ENCODE measurements around the gene PA2G4.

PA2G4 gene

GRCh38 chr12:56127888-56128669 is 23.7 kb downstream of the PA2G4 start, which contains the start of gene ESYT1:
Gene ESYT1, plus strand, starts transcription at chr12:56128267. Its CDS starts 53 bp downstream, at chr12:56128320.
- DNase-seq, result peak; percentile 90

GRCh38 chr12:56128670-56129205 is 24.4 kb downstream of the PA2G4 start:
- no peak for DNase-seq

GRCh38 chr12:56129206-56129941 is 25.0 kb downstream of the PA2G4 start:
- DNase-seq, result peak; percentile 56

- no peak for DNase-seq
Measured at GRCh38 chr12:56129942-56130495, 25.7 kb downstream of the PA2G4 start.

GRCh38 chr12:56130876-56131275 is 26.5 kb downstream of the PA2G4 start:
- no peak for DNase-seq

GRCh38 chr12:56134897-56135296 is 30.5 kb downstream of the PA2G4 start:
- DNase-seq, result no peak

- no peak for DNase-seq
Measured at GRCh38 chr12:56137853-56138571, 33.7 kb downstream of the PA2G4 start.

GRCh38 chr12:56141946-56142784 is 37.8 kb downstream of the PA2G4 start:
- no peak for DNase-seq

- DNase-seq, result no peak
Measured at GRCh38 chr12:56143217-56143616, 38.9 kb downstream of the PA2G4 start.

GRCh38 chr12:56143870-56144269 is 39.5 kb downstream of the PA2G4 start:
- no peak for DNase-seq

GRCh38 chr12:56145217-56145616 is 40.9 kb downstream of the PA2G4 start:
- no peak for DNase-seq

- no peak for DNase-seq
Measured at GRCh38 chr12:56146492-56147460, 42.4 kb downstream of the PA2G4 start.

- DNase-seq, result no peak
Measured at GRCh38 chr12:56150563-56150962, 46.2 kb downstream of the PA2G4 start.

- DNase-seq, result peak; percentile 56
Measured at GRCh38 chr12:56151672-56152131, 47.3 kb downstream of the PA2G4 start.

- peak; percentile 92 for DNase-seq
Measured at GRCh38 chr12:56152132-56152755, 47.9 kb downstream of the PA2G4 start, which contains the start of gene MYL6B. Gene MYL6B, plus strand, starts transcription at chr12:56152587. Its CDS starts 1,332 bp downstream, at chr12:56153919.

GRCh38 chr12:56152756-56153677 is 48.7 kb downstream of the PA2G4 start:
- DNase-seq, result no peak

GRCh38 chr12:56153678-56154065 is 49.3 kb downstream of the PA2G4 start:
- DNase-seq, result no peak

GRCh38 chr12:56154246-56154771 is 50.0 kb downstream of the PA2G4 start:
- no peak for DNase-seq

- no peak for DNase-seq
Measured at GRCh38 chr12:56154818-56155217, 50.5 kb downstream of the PA2G4 start.

Measured in stimulated activated CD4-positive, alpha-beta T cell treated with anti-CD3 and anti-CD28 coated beads, Interleukin-12 subunit alpha, Interleukin-12 subunit beta, amount 100 ng/mL, for 4 hours (primary cell).